DOHH2 (cell line): Measurements from ENCODE around the gene SENP5.

Source experiments
- CTCF ChIP-seq: fragments of 200-600 bp; sonication (generic); IDR thresholded peaks from one replicate; pipeline ENCODE4 v1.5.1; 2014; ENCODE audit warnings: antibody characterized with exemption, mild to moderate bottlenecking, low read depth, low read length; ENCODE audit not compliant: poor library complexity, severe bottlenecking
- EZH2phosphoT487 ChIP-seq: fragments of 200-600 bp; sonication (generic); IDR thresholded peaks from 2 replicates; pipeline ENCODE4 v1.6.1; 2017; ENCODE audit warnings: borderline replicate concordance, mild to moderate bottlenecking, antibody characterized with exemption, low read length, moderate library complexity, mixed read lengths

DNA sequence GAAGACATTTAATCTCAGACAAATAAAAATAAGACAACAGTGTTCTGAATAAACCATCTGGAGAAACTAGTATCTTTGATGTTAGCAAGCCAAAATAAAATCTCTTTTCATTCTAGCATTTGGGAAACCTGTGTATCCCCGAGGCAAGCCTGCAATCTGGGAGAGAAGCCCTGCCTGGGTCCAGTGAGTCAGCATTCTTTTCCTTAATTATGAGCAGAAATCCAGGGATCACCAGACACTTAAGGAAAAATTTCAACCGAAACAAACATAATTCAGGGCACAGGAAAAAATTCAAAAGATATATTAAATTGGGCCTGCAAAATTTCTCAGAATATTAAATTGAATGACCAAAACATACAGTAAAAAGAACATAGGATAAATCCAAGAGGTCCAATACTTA lies 70.4 kb downstream of the SENP5 start:
- TF ChIP-seq CTCF (no peak), EZH2phosphoT487 (no peak)
